Adipose tissue (tissue), 3 donors: ENCODE results near the gene ADGRV1. TPM values are rescaled to one million over a fixed set of nuclear protein-coding genes. Genes with fewer than 3 reads are reported as not detected.

Experiments
- H3K27ac ChIP-seq: one replicate; pipeline ENCODE4 v1.5.1; 2013; ENCODE audit warnings: low read depth, low read length
- WGBS, 3 donors: extraction: QIAGEN DNeasy Blood & Tissue Kit; methylation state at CpG; one replicate each; pipeline ENCODE4 v1.1.7; 2013; 5-methylcytosine and 5-hydroxymethylcytosine counted together
- polyA plus RNA-seq, 3 donors: library from polyadenylated mRNA; stranded (reverse); fragments of 200-250 nt; gene quantifications; one replicate each; pipeline ENCODE4 v1.2.3, GENCODE V29; 2013
- donor health status: healthy with polysubstance abuse.
- donor health status: Bipolar disorder and iron deficiency.
- donor health status: healthy.

The ADGRV1 gene
- polyA plus RNA-seq, 3 donors: 0.33 to 1.6 (median 0.34) TPM

DNA sequence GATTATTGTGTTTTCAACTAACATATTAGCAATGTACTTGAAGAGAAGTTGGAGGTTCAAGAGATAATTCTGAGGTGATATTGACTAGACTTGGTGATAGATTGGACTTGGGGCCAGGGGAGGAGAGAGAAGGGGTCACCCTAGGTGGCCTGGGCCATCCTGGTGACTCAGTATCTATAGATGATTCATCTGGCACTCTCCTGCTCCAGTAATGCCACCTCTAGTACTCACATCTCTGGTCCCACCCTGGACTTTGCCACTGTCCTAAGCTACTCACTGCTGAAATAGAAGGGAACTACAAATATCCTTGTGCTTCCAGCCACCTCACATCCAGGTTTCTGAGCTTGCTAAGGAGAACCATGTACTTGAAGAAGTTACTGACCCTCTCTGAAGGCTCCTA, 574.6 kb downstream of the ADGRV1 start:
- H3K27ac ChIP-seq: no peak overlapping the region

DNA sequence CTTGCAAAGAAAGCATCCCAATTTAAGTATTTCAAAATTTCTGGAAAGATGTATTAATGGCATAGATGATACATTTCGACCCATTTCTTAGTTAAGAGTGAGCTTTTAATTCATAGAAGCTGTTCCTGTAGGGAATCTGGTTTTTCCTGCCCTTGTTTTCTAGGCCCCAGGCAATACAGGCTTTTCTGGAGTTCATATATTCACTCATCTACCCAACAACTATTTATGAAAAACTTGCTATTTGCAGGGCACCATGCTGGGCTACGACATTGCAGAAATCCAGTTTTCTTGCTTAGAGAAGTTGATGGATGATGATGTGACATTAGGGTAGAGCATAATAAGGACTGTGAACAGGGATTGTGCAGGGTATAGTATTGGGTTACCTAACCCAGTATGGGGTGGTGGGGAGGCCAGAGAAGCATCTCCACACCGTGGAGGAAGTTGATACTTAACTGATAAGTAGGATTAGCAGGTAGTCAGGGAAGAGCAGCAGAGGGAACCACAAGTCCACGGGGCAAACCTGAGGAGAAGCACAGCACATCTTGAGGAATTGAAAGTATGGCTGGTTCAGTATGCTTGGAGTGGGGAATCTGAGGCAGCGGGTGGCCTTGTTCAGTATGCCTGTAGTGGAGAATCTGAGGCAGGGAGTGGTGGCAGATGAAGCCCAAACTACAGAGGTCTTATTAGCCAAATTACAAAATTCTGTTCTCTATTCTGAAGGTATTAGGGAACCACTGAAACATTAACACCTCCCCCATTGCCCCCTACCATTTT, 577.1 kb downstream of the ADGRV1 start:
- 86 to 90% (median 88%) methylated on average over 5 of the region's 5 CpGs for WGBS, 3 donors
- H3K27ac ChIP-seq: no peak overlapping the region

DNA sequence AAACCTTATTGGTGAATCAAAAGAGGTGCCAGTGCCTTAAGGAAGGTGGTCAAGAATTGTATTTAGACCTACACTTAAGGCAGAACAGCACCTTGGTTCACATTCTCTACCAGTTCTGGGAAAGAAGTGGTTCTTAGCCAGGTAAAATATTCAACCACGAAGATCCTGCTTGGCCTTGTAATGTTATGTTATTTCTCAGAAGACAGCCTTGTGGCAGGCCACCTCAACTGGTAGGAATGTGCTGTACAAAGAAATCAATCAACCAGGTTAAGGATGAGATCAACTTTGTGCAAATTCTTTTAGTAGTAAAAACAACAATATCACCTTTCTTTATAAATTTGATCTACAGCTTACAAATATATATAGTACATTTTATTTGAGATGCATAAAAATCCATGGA, 577.7 kb downstream of the ADGRV1 start:
- H3K27ac ChIP-seq: no peak overlapping the region
- 39 to 84% (median 82%) methylated on average over 1 of the region's 1 CpG for WGBS, 3 donors

DNA sequence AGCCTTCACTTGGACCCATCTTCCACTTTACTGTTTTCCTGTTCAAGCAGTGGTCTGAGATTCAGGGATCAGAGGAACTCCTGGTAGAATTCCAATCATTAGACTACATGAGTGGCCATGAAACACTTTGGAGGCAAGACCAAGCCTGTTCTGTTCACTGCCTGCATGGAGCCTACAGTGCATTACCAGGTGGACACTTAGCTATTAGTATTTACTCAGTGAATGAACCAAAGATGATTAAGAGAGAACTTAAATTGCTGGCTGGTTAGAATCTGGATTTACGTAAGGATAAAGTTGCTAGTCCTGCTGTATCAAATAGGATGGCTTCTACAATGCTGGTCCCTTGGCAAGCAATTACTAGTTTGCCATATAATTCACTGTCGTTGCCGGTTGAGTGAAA, 579.0 kb downstream of the ADGRV1 start:
- 95 to 99% (median 97%) methylated on average over 3 of the region's 3 CpGs for WGBS, 3 donors
- no peak overlapping the region for H3K27ac ChIP-seq

DNA sequence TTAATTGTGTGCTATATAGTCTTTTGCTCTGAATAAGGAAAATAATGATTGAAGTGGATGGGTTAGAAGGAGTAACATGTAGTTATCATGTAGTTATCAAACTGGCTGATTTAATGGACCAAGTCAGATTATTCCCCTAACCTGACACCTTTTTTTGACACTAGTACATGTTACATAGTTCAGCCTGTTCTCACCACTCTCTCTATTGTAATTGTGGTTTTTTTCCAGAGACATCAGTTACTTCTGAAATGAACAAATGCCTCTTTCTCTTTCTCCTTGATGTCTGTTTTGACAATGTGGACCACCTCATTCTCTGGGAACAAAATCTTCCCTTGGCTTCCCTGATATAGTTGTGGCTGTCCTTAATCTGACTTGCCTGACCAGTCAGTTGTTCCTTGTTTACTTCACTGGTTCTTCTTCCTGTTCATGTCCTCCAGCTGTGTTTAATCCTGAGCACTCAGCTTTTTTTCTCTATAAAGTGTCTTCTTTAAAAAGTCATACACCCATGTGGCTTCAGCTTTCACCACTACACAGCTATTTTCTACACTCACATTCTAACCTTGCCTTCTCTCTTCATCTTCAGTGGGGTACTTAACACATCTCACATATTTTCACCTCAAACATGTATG, 581.1 kb downstream of the ADGRV1 start:
- no peak overlapping the region for H3K27ac ChIP-seq

DNA sequence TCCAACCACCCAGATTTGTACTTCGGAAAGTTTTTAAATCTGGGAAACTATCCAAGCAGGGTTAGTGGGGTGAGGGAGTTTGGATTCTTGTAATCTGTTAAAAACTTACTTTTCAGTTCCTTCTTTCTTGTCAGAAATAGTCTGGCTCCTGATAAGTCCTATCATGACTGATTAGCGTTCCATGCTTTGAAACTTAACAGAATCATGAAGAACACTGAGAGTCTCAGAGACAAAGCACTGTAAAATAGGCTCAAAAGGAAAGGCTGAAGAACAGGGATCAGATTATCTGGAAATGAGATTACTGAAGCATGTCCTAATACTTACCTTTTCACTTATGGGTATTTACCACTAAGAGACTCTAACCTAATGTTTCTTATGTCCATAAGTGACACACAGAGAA, 582.1 kb downstream of the ADGRV1 start:
- H3K27ac ChIP-seq: no peak overlapping the region
- 50 to 61% (median 58%) methylated on average over 2 of the region's 2 CpGs for WGBS, 3 donors

DNA sequence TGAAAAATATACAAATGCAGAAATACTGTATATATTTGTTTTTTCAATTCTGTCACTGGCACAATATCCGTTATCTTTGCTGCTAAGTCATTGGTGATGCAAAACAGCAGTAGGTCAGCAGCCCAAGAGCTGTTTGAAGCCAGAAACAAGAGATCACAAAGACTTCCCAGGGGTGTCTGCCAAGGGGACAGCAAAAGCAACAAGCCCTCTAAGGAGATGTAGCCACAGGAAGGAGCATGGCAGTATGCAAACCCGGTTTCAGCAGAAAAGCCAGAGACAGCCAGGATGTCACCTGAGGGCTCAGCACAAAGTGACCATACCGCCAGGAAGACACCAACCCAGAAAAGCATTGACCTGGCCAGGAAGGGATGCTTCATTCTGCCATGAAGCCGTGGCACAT, 583.0 kb downstream of the ADGRV1 start:
- H3K27ac ChIP-seq: no peak overlapping the region
- 71 to 87% (median 71%) methylated on average over 4 of the region's 4 CpGs for WGBS, 3 donors

DNA sequence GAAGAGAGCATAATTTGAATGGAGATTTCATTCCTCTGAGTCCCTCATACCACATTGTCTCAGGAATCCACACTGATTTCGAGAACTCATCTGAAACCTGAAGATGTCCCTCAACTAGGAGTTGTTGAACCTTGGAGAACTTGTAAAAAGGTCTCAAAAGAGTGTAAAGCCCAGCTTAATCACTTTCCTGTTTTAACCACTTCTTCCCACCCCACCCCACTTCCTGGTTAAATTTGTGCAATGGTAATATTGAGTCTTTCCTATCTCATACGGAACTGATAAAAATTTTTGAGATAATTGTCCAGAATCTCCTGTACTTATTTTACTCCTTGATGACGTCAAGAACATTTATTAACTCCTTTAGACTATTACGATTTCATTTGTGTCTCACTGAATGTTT, 583.8 kb downstream of the ADGRV1 start:
- H3K27ac ChIP-seq: no peak overlapping the region
- 69 to 82% (median 72%) methylated on average over 4 of the region's 4 CpGs for WGBS, 3 donors

DNA sequence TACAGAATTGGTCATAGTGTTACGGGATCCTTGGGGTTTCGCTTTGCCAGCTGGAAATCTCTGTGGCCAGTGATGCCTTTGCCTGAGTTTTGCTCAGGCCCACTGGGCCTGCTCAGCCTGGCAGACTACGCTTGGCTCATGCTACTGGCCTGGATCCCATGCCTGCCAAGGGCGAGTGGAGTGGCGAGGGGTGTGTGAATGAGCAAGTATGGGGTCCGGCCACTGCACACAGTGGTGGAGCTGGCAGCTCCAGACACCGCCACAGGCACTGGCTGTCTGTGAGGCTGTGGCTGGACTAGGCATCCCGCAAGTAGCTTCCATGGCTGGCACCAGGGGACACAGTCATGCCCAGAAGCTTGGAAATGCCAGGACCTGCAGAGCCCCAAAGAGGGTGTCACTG, 584.2 kb downstream of the ADGRV1 start:
- 84 to 95% (median 95%) methylated on average over 8 of the region's 8 CpGs for WGBS, 3 donors
- H3K27ac ChIP-seq: no peak overlapping the region

DNA sequence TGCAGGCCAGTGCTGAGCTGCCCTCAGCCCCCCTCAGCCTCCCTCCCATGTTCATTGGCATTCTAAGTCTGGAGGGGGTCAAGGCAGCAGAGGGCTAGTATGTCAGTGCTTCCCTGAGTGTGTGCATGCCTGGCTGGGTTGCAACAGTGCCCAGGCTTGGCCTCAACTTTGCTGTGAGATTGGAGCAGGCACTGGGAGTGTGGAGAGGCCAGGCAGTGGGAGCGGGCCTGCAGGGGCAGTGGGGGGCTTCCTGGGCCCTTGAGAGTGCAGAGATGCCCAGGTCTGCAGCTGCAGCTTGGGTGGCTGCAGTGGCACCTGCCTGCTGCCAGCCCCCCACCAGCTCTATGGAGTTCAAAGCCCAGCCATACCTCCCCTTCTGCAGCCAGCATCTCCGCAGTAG, 585.2 kb downstream of the ADGRV1 start:
- H3K27ac ChIP-seq: no peak overlapping the region
- WGBS, 3 donors: 92 to 100% (median 98%) methylated on average over 2 of the region's 2 CpGs

DNA sequence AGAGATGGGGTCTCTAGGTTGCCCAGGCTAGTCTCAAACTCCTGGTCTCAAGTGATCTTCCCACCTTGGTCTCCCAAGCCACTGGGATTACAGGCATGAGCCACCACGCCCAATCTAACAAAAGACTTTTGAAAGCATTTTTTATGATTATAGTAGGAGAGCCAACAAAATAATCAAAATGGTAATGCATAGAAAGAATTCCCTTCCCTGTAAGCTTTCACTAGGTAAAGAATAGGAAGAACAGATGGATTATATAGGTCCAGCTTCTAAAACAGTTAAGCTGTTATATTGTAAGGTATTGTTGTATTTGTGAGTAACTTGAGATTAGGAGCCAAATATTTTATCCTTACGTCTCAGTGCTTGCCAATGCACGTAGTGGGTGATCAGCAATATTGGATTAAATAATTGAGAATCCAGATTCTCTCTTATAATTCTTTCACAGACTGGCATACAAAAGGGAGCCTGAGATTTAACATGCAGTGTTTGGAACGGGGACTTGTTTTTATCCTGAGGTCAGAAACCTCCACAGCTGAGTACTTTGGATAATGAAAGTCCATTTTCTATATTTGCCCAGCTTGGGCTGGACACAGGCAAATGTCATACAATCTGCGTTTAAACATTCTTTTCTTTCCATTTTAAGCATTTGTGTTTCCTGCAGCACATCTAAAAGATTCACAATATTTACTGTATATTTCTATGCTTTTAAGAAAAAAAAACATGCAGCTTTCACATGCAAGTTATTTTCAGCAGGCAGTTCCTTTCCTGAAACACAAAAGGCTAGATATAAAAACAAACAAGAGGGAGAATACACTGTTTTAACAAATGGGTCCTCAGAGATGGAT, 586.1 kb downstream of the ADGRV1 start:
- 32 to 57% (median 49%) methylated on average over 5 of the region's 5 CpGs for WGBS, 3 donors
- no peak overlapping the region for H3K27ac ChIP-seq

DNA sequence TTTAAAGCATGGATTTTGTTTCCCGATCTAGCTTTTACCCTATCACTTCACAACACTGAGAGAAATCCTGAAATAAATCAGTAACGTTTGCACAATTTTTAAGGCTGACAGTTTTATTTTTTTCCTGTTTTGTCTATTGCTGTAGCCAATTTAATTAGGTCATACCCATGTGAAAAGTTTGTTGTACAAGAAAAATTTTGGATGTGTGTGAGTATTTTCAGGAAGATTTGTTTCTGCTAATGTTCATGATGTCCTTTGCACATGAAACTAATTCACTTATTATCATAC, 586.7 kb downstream of the ADGRV1 start:
- H3K27ac ChIP-seq: no peak overlapping the region
- WGBS, 3 donors: 8 to 17% (median 9%) methylated on average over 2 of the region's 2 CpGs

DNA sequence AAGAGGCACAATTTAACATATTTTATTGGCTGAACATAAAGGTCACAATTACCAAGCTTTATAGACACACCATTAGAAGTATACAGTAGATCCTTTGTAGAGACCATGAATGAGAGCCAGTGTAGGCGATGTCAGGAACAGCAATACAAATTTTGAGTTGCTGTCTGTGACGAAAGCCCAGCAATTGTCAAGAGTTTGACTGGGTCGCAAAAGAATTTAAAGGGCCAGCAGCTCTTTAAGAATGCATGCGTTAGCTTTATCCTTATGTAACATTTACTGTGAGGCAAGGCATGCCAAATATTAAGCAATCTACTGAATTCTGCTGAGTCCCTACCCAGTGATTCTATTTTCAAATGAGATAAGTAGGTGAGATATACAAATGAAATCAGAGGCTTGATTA, 587.6 kb downstream of the ADGRV1 start:
- 33 to 56% (median 45%) methylated on average over 4 of the region's 4 CpGs for WGBS, 3 donors
- H3K27ac ChIP-seq: no peak overlapping the region

DNA sequence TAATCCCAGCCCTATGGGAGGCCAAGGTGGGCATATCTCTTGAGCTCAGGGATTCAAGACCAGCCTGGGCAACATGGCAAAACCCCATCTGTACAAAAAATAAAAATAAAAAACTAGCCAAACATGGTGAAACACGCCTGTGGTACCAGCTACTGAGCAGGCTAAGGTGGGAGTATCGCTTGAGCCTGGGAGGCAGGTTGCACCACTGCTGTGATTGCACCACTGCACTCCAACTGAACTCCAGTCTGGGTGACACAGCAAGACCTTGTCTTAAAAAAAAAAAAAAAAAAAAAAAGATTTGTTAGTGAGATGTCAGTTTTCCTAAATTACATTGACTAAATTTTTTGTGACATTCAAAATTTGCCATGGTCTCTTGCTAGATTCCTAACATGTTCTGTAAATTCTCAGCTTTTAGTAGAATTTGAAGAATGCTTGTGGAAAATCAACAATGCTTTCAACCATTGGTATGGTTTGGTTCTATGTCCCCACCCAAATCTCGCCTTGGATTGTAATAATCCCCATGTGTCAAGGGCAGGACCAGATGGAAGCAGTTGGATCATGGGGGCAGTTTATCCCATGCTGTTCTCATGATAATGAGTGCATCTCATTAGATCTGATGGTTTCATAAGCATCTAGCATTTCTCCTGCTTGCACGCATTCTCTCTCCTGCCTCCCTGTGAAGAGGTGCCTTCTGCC, 588.5 kb downstream of the ADGRV1 start:
- 72 to 98% (median 74%) methylated on average over 4 of the region's 4 CpGs for WGBS, 3 donors

DNA sequence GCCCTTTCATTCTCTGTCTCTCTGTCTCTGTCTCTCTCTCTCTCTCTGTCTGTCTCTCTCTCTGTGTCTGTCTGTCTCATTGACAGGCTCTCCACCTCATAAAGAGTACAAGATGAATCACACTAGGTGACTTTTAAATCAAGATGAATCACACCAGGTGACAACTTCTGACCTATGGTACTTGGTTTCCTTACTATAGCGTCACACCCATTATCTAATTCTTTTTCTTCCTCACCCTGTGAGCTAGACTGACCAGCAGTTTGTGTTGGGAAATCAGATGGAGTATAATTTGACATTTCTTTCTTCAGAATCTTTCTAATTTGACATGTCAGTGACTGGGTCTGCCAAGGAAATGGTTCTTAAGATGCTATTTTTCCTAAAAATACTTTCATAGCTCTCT, 591.6 kb downstream of the ADGRV1 start:
- H3K27ac ChIP-seq: no peak overlapping the region
- 61 to 86% (median 72%) methylated on average over 1 of the region's 1 CpG for WGBS, 3 donors

More for the DNA sequence above, 588.5 kb downstream of the ADGRV1 start:
- H3K27ac ChIP-seq: no peak overlapping the region

DNA sequence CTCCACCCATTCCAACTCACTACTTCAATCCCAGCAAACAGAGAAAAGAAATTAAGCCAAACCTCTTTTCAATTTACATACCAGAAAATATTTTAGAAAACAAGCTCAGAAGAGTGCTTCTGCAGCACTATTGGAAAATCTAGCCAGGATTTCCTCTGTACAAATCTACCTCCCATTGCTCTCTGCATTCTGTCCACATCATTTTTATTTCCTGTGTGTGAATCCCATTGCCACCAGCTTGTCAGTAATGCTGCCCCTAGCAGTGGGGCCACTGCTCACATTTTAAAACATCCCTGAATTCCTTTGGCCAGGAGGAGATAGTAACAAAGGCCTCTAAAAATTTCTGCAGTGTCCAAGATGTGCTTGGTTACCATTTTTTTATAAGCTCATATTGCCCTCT, 592.0 kb downstream of the ADGRV1 start:
- H3K27ac ChIP-seq: no peak overlapping the region

DNA sequence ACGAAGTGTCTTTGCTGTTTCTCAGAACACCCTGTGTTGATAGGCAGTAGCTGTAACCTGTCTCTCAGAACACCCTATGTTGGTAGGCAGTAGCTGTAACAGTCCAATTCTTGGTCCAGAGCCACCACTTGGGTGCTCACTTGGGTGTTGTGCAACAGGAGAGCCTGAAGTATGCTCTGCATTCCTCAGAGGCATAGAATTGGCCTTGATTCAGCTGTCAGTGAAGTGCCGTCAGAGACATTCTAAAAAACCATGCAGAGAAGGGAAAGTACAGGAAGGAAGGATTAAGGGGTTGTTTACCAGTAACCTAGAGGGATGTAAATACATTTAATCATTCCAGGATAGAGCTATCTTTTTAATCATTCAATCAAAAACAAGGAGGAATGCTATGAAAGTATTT, 593.4 kb downstream of the ADGRV1 start:
- no peak overlapping the region for H3K27ac ChIP-seq
- WGBS, 3 donors: 62% methylated on average over 2 of the region's 2 CpGs

DNA sequence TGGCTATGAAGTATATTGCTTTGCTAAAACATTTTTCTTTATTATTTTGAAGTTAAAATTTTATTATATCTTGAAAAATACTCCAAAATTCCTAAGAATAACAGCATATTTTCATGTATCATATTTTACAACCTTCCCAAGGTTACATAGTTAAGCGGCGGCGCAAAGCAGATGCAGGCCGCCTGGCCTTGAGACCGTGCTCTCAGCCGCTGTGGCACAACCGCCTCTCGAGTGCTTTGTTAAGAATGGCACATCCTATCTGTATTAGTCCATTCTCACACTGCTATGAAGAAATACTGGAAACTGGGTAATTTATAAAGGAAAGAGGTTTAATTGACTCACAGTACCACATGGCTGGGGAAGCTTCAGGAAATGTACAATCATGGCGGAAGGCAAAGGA, 595.7 kb downstream of the ADGRV1 start:
- WGBS, 3 donors: 91 to 98% (median 94%) methylated on average over 9 of the region's 9 CpGs
- H3K27ac ChIP-seq: no peak overlapping the region

DNA sequence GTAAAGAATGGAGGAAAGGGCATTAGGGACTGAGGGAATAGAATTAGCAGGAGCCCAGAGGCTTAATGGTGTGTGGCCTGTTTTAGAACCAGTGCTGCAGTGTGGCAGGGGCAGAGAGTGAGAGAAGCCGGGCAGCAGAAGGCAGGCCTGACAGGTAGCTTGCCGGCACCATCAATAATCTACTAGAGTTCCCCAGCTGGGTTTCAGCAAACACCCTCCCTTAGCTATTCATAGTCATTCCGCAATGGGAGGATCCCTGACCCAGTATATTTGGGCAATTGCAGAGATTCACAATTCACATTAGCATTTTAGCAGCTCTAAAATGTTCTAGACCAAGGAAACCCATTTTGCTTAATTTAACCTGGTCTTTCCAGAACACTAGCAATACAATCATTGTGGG, 596.7 kb downstream of the ADGRV1 start:
- H3K27ac ChIP-seq: no peak overlapping the region
- 89 to 98% (median 93%) methylated on average over 3 of the region's 3 CpGs for WGBS, 3 donors
